Measurements from ENCODE around the gene PEPD. TPM values are rescaled to one million over a fixed set of nuclear protein-coding genes. Genes with fewer than 3 reads are reported as not detected.

Gene PEPD
- total and polyA plus RNA-seq, 2 donors (not counting 3 experiments of a cell fraction or from before 2014, with no cell fraction given): 73.7 to 126 TPM

- Histone ChIP-seq H2AFZ (ENCODE audit: low read depth, low read length) (no peak overlapping the region), H3K9me3 (replicated peaks; ENCODE audit: control insufficient read depth, insufficient read depth, low read length) (no peaks in the 10 kb centered on the region), H4K20me1 (replicated peaks; ENCODE audit: control insufficient read depth, extremely low read depth, insufficient read depth, low read length) (no peaks in the 10 kb centered on the region), H3K4me1 (ENCODE audit: control insufficient read depth, extremely low read depth, insufficient read depth, low read length) (no peaks in the 10 kb centered on the region), H3K4me2 (ENCODE audit: insufficient read depth, low read length) (no peak overlapping the region), H3K9ac (replicated peaks; ENCODE audit: extremely low read depth, insufficient read depth, low read length) (no peak overlapping the region), H3K27me3 (ENCODE audit: control insufficient read depth in 2 of 2, insufficient read depth in 2 of 2, low read length in 2 of 2) (peaks cover 0 to 3% of the 10 kb centered on the region in 2 experiments), H3K27ac (ENCODE audit: insufficient read depth, low read depth, low read length) (no peak overlapping the region), H3K9me1 (replicated peaks; ENCODE audit: control insufficient read depth, extremely low read depth, insufficient read depth, low read length) (no peaks in the 10 kb centered on the region), H3K36me3 (ENCODE audit: control insufficient read depth in 2 of 2, extremely low read depth in 1 of 2, insufficient read depth in 2 of 2, low read length in 2 of 2) (no peaks in the 10 kb centered on the region), H3K4me3 (replicated peaks in 1 of 3; ENCODE audit: insufficient read depth in 1 of 3, low read depth in 1 of 3, low read length in 3 of 3) (no peak overlapping the region), H3K79me2 (ENCODE audit: control insufficient read depth, insufficient read depth, low read length) (no peaks in the 10 kb centered on the region)
- ChIA-PET CTCF (no interaction called here), POLR2A (no interaction called here)
- FAIRE-seq (no peak), DNase-seq (ENCODE audit: low read depth, low spot score) (no peak)
- BruUV-seq (replicated peaks): no TSS peak
- TF ChIP-seq POLR2AphosphoS5 (IDR thresholded peaks at IDR 0.05; ENCODE audit: insufficient read depth, low read depth, low read length) (no peak), GATA2 (IDR thresholded peaks at IDR 0.05; ENCODE audit: insufficient read depth, insufficient read length, low read depth, low read length) (no peak), MAX (IDR thresholded peaks at IDR 0.05; ENCODE audit: insufficient read depth, insufficient read length) (no peak), CTCF (IDR thresholded peaks at IDR 0.05; ENCODE audit: extremely low read depth in 1 of 2, insufficient read depth in 1 of 2, low read depth in 1 of 2, low read length in 2 of 2) (no peak), MYC (IDR thresholded peaks at IDR 0.05; ENCODE audit: low read depth, low read length) (no peak), POLR2A (IDR thresholded peaks at IDR 0.05; ENCODE audit: low read depth, low read length) (no peak), EZH2 (IDR thresholded peaks at IDR 0.05; ENCODE audit: borderline replicate concordance, low read depth, low read length, severe bottlenecking) (no peak), JUN (IDR thresholded peaks at IDR 0.05; ENCODE audit: borderline replicate concordance, insufficient read depth, insufficient read length, low read depth) (no peak), FOS (IDR thresholded peaks at IDR 0.05; ENCODE audit: borderline replicate concordance, insufficient read depth, low read length) (no peak)
- dilution Hi-C loops (cut with MboI; ENCODE audit: extremely low pct_ligation_motif_present, low sequenced_read_pairs) (no loop called here), intact Hi-C loops (cut with micrococcal nuclease) (no loop called here)
Observed at GRCh38 chr19:33350538-33351309, 170.9 kb downstream of the PEPD start.
